ENCODE data around the gene TMEM207.

DNA sequence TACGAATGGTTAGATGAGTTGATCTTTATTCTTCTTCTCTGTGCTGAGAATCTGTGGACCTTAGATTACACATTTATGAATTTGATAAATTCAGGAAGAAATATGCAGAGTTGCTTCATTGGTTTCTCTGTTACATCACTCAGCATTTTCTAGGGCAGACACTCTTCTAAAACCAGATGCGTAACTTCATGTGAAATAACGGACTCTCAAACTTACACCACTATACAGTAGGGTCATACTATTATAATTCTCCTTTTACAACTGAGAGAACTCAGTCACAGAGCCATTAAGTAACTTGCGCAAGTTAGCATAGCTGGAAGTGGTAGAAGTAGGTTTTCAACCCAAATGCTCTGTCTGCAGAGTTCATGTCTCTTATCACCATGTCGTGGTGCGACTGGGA, 5.7 kb downstream of the TMEM207 start:
- no peak for TF ChIP-seq CTCF (IDR thresholded peaks at IDR 0.05; ENCODE audit: insufficient read depth, low read depth, low read length)
- TF ChIP-seq EZH2 (IDR thresholded peaks at IDR 0.05; ENCODE audit: insufficient read depth, low read length) = no peak

Measured in astrocyte (in vitro differentiated cells and primary cell).